Skeletal muscle satellite cell (primary cell): ENCODE data around the gene SRSF8.
A peak's percentile ranks its signal among the peaks of the same experiment; 100 is the strongest.
"Not testable (repeated sequence)": the region's sequence is repeated elsewhere in the genome, so short reads cannot be mapped to it uniquely, and the experiment has no call there.

Experiments
- H3K27me3 ChIP-seq: 2 replicates; pipeline ENCODE4 v1.7.0; 2013; ENCODE audit warnings: low read length; ENCODE audit not compliant: control insufficient read depth, insufficient read depth
- H3K36me3 ChIP-seq: 2 replicates; pipeline ENCODE4 v1.7.0; 2013; ENCODE audit warnings: mild to moderate bottlenecking, control low read depth, low read length; ENCODE audit not compliant: insufficient read depth
- H3K4me1 ChIP-seq: 2 replicates; pipeline ENCODE4 v1.7.0; 2013; ENCODE audit warnings: low read length; ENCODE audit not compliant: control insufficient read depth, insufficient read depth
- H3K4me2 ChIP-seq: 2 replicates; pipeline ENCODE4 v1.7.0; 2013; ENCODE audit warnings: mild to moderate bottlenecking, low read length
- H3K4me3 ChIP-seq: 2 replicates; pipeline ENCODE4 v1.7.0; 2013; ENCODE audit warnings: low read length
- H3K9ac ChIP-seq: 2 replicates; pipeline ENCODE4 v1.7.0; 2013; ENCODE audit warnings: mild to moderate bottlenecking, low read depth, low read length, moderate library complexity
- H3K9me3 ChIP-seq: replicated peaks from 2 replicates; pipeline ENCODE4 v1.7.0; 2013; ENCODE audit warnings: mild to moderate bottlenecking, control low read depth, low read length

The SRSF8 gene

GRCh38 chr11:95100856-95101507 lies 34.3 kb downstream of the SRSF8 start:
- peaks cover 6% of the 10 kb centered on the region for H3K4me1 ChIP-seq

GRCh38 chr11:95101935-95102334 lies 35.2 kb downstream of the SRSF8 start:
- Histone ChIP-seq H3K9me3 (no peaks in the 10 kb centered on the region), H3K36me3 (no peaks in the 10 kb centered on the region), H3K4me3 (no peak overlapping the region), H3K27me3 (no peaks in the 10 kb centered on the region), H3K4me2 (no peak overlapping the region), H3K4me1 (no peaks in the 10 kb centered on the region), H3K9ac (no peak overlapping the region)

More at GRCh38 chr11:95100856-95101507, 34.3 kb downstream of the SRSF8 start:
- Histone ChIP-seq H3K4me2 (no peak overlapping the region), H3K36me3 (no peaks in the 10 kb centered on the region), H3K4me3 (no peak overlapping the region), H3K27me3 (no peaks in the 10 kb centered on the region), H3K9me3 (no peaks in the 10 kb centered on the region), H3K9ac (no peak overlapping the region)

- Histone ChIP-seq H3K4me2 (no peak overlapping the region), H3K4me1 (peaks cover under 1% of the 10 kb centered on the region), H3K4me3 (no peak overlapping the region), H3K9ac (no peak overlapping the region), H3K36me3 (no peaks in the 10 kb centered on the region), H3K9me3 (no peaks in the 10 kb centered on the region), H3K27me3 (no peaks in the 10 kb centered on the region)
These were observed 36.0 kb downstream of the SRSF8 start for GRCh38 chr11:95102733-95103132.

GRCh38 chr11:95103701-95104100 lies 37.0 kb downstream of the SRSF8 start:
- peaks cover 10% of the 10 kb centered on the region for H3K4me1 ChIP-seq
- no peak overlapping the region for H3K4me3 ChIP-seq
- no peak overlapping the region for H3K9ac ChIP-seq
- H3K9me3 ChIP-seq, result no peaks in the 10 kb centered on the region
- no peak overlapping the region for H3K4me2 ChIP-seq
- H3K36me3 ChIP-seq, result no peaks in the 10 kb centered on the region
- H3K27me3 ChIP-seq, result no peaks in the 10 kb centered on the region

GRCh38 chr11:95104121-95104830 lies 37.6 kb downstream of the SRSF8 start:
- Histone ChIP-seq H3K4me3 (no peak overlapping the region), H3K9me3 (no peaks in the 10 kb centered on the region), H3K4me1 (peaks cover 16% of the 10 kb centered on the region), H3K36me3 (no peaks in the 10 kb centered on the region), H3K4me2 (no peak overlapping the region), H3K27me3 (no peaks in the 10 kb centered on the region), H3K9ac (no peak overlapping the region)

GRCh38 chr11:95104856-95105255 lies 38.1 kb downstream of the SRSF8 start:
- Histone ChIP-seq H3K36me3 (no peaks in the 10 kb centered on the region), H3K4me3 (no peak overlapping the region), H3K9me3 (no peaks in the 10 kb centered on the region), H3K4me2 (no peak overlapping the region), H3K27me3 (no peaks in the 10 kb centered on the region), H3K9ac (no peak overlapping the region), H3K4me1 (peaks cover 20% of the 10 kb centered on the region)

- peak overlapping the region; percentile 8 for H3K9ac ChIP-seq
- H3K36me3 ChIP-seq, result no peaks in the 10 kb centered on the region
- H3K4me1 ChIP-seq, result peaks cover 20% of the 10 kb centered on the region
- H3K4me3 ChIP-seq, result peak overlapping the region; percentile 1
- no peaks in the 10 kb centered on the region for H3K9me3 ChIP-seq
- peak overlapping the region; percentile 41 for H3K4me2 ChIP-seq
- H3K27me3 ChIP-seq, result no peaks in the 10 kb centered on the region
These were observed 41.5 kb downstream of the SRSF8 start for GRCh38 chr11:95108159-95108611.

- Histone ChIP-seq H3K27me3 (no peaks in the 10 kb centered on the region), H3K4me1 (peaks cover 20% of the 10 kb centered on the region), H3K9ac (no peak overlapping the region), H3K9me3 (no peaks in the 10 kb centered on the region), H3K36me3 (no peaks in the 10 kb centered on the region), H3K4me3 (peak overlapping the region; percentile 1), H3K4me2 (peak overlapping the region; percentile 41)
These were observed 42.2 kb downstream of the SRSF8 start for GRCh38 chr11:95108671-95109551.

GRCh38 chr11:95111471-95111870 lies 44.8 kb downstream of the SRSF8 start:
- not testable (repeated sequence) for H3K9ac ChIP-seq, H3K4me2 ChIP-seq, H3K36me3 ChIP-seq, H3K27me3 ChIP-seq, H3K4me3 ChIP-seq, H3K9me3 ChIP-seq
- H3K4me1 ChIP-seq, result peaks cover 20% of the 10 kb centered on the region

GRCh38 chr11:95111923-95112540 lies 45.3 kb downstream of the SRSF8 start:
- Histone ChIP-seq H3K9ac (no peak overlapping the region), H3K9me3 (no peaks in the 10 kb centered on the region), H3K4me1 (peaks cover 20% of the 10 kb centered on the region), H3K36me3 (no peaks in the 10 kb centered on the region), H3K4me3 (no peak overlapping the region), H3K27me3 (no peaks in the 10 kb centered on the region), H3K4me2 (no peak overlapping the region)

- no peak overlapping the region for H3K4me3 ChIP-seq
- no peaks in the 10 kb centered on the region for H3K36me3 ChIP-seq
- no peaks in the 10 kb centered on the region for H3K27me3 ChIP-seq
- H3K9me3 ChIP-seq, result no peaks in the 10 kb centered on the region
- H3K9ac ChIP-seq, result no peak overlapping the region
- no peaks in the 10 kb centered on the region for H3K4me1 ChIP-seq
- H3K4me2 ChIP-seq, result no peak overlapping the region
These were observed 48.9 kb downstream of the SRSF8 start for GRCh38 chr11:95115597-95115996.
